BLaER1 treated with 17β-estradiol and CSF1 and Interleukin-3, amounts not matched to agents 10 nM and 100 nM (cell line): ENCODE results near the gene C2orf78.
"Not testable (repeated sequence)": the region's sequence is repeated elsewhere in the genome, so short reads cannot be mapped to it uniquely, and the experiment has no call there.

Experiments
- H3K27ac ChIP-seq, 11 experiments: shearing (Covaris generic); formaldehyde crosslinking; 2 replicates each; pipeline ENCODE4 v1.8.1; 2022
- H3K27me3 ChIP-seq, 11 experiments: shearing (Covaris generic); formaldehyde crosslinking; 2 replicates each; pipeline ENCODE4 v1.8.1; 2022
- H3K36me3 ChIP-seq, 11 experiments: shearing (Covaris generic); formaldehyde crosslinking; 2 replicates each; pipeline ENCODE4 v1.8.1; 2022
- H3K4me1 ChIP-seq, 10 experiments: shearing (Covaris generic); formaldehyde crosslinking; 2 replicates each; pipeline ENCODE4 v1.8.1; 2022
- H3K4me2 ChIP-seq, 11 experiments: shearing (Covaris generic); formaldehyde crosslinking; 2 replicates each; pipeline ENCODE4 v1.8.1; 2022
- H3K4me3 ChIP-seq, 10 experiments: shearing (Covaris generic); formaldehyde crosslinking; 2 replicates each; pipeline ENCODE4 v1.8.1; 2022
- H3K9ac ChIP-seq, 11 experiments: shearing (Covaris generic); formaldehyde crosslinking; 2 replicates each; pipeline ENCODE4 v1.8.1; 2022
- H3K9me3 ChIP-seq, 11 experiments: shearing (Covaris generic); formaldehyde crosslinking; replicated peaks in 1 of 11; 2 replicates each; pipeline ENCODE4 v1.8.1; 2022
- H4K20me1 ChIP-seq, 11 experiments: shearing (Covaris generic); formaldehyde crosslinking; 2 replicates each; pipeline ENCODE4 v1.8.1; 2022
- Cebpa-rat ChIP-seq, 11 experiments: shearing (Covaris generic); IDR thresholded peaks; 2 replicates each; pipeline ENCODE4 v1.8.1; 2022

C2orf78 gene

GRCh38 chr2:73749314-73749713 is 34.7 kb upstream of the C2orf78 start:
- Histone ChIP-seq H3K27ac (no peak overlapping the region), H3K27me3 (no peaks in the 10 kb centered on the region), H3K4me3 (no peak overlapping the region), H3K9ac (no peak overlapping the region), H4K20me1 (peaks cover 0 to 8% (median 0%) of the 10 kb centered on the region in 11 experiments; a peak in 1 of 22 replicates), H3K9me3 (peaks cover under 1 to 23% (median 9%) of the 10 kb centered on the region in 11 experiments; a peak in 19 of 22 replicates), H3K36me3 (peaks cover 61 to 97% (median 80%) of the 10 kb centered on the region in 11 experiments), H3K4me2 (no peak overlapping the region), H3K4me1 (0 out of 20 replicates have a peak, but pooled peaks cover 0 to 4% (median 0%) of the 10 kb centered on the region in 10 experiments)
- TF ChIP-seq Cebpa-rat (IDR thresholded peaks at IDR 0.05) = no peak

GRCh38 chr2:73754332-73754731 is 29.7 kb upstream of the C2orf78 start:
- peaks cover 84 to 97% (median 92%) of the 10 kb centered on the region in 11 experiments for H3K36me3 ChIP-seq

GRCh38 chr2:73759285-73759764 is 24.7 kb upstream of the C2orf78 start:
- Histone ChIP-seq H3K27me3 (no peaks in the 10 kb centered on the region), H3K9ac (no peak overlapping the region), H3K4me2 (no peak overlapping the region), H3K27ac (no peak overlapping the region), H3K36me3 (peaks cover 97 to 100% (median 99%) of the 10 kb centered on the region in 11 experiments), H4K20me1 (peaks cover 0 to 10% (median 0%) of the 10 kb centered on the region in 11 experiments; a peak in 2 of 22 replicates), H3K4me3 (no peak overlapping the region), H3K9me3 (peaks cover 16 to 24% (median 23%) of the 10 kb centered on the region in 11 experiments), H3K4me1 (no peaks in the 10 kb centered on the region)
- TF ChIP-seq Cebpa-rat (IDR thresholded peaks at IDR 0.05) = no peak

More at GRCh38 chr2:73754332-73754731, 29.7 kb upstream of the C2orf78 start:
- H3K27me3 ChIP-seq, H3K9ac ChIP-seq, H3K4me1 ChIP-seq, H3K4me2 ChIP-seq, H3K27ac ChIP-seq, H4K20me1 ChIP-seq, H3K4me3 ChIP-seq: not testable (repeated sequence)
- H3K9me3 ChIP-seq = peaks cover 21 to 29% (median 28%) of the 10 kb centered on the region in 11 experiments

GRCh38 chr2:73759904-73760303 is 24.1 kb upstream of the C2orf78 start:
- Histone ChIP-seq H3K4me3 (no peak overlapping the region), H3K36me3 (peaks cover 97 to 100% (median 100%) of the 10 kb centered on the region in 11 experiments), H4K20me1 (peaks cover 0 to 14% (median 0%) of the 10 kb centered on the region in 11 experiments; a peak in 2 of 22 replicates), H3K4me1 (no peaks in the 10 kb centered on the region), H3K9me3 (peaks cover 11 to 18% (median 17%) of the 10 kb centered on the region in 11 experiments), H3K27me3 (no peaks in the 10 kb centered on the region), H3K9ac (no peak overlapping the region), H3K4me2 (no peak overlapping the region), H3K27ac (no peak overlapping the region)
- no peak for TF ChIP-seq Cebpa-rat (IDR thresholded peaks at IDR 0.05)

GRCh38 chr2:73762571-73762970 is 21.4 kb upstream of the C2orf78 start:
- Histone ChIP-seq H3K4me3 (no peak overlapping the region), H3K9ac (no peak overlapping the region), H3K9me3 (no peaks in the 10 kb centered on the region), H3K4me1 (no peaks in the 10 kb centered on the region), H3K27ac (no peak overlapping the region), H3K4me2 (no peak overlapping the region), H3K36me3 (peaks cover 95 to 100% (median 100%) of the 10 kb centered on the region in 11 experiments), H3K27me3 (no peaks in the 10 kb centered on the region), H4K20me1 (peaks cover 0 to 15% (median under 1%) of the 10 kb centered on the region in 11 experiments; a peak in 8 of 22 replicates)
- TF ChIP-seq Cebpa-rat (IDR thresholded peaks at IDR 0.05) = no peak

- H3K36me3 ChIP-seq = peaks cover 94 to 100% (median 100%) of the 10 kb centered on the region in 11 experiments
- H3K4me2 ChIP-seq = no peak overlapping the region
- TF ChIP-seq Cebpa-rat (IDR thresholded peaks at IDR 0.05) = no peak
- no peak overlapping the region for H3K9ac ChIP-seq
- H4K20me1 ChIP-seq = peaks cover 0 to 30% (median 8%) of the 10 kb centered on the region in 11 experiments; a peak in 8 of 22 replicates
- H3K4me1 ChIP-seq = no peaks in the 10 kb centered on the region
- H3K4me3 ChIP-seq = no peak overlapping the region
- no peak overlapping the region for H3K27ac ChIP-seq
- no peaks in the 10 kb centered on the region for H3K9me3 ChIP-seq
- H3K27me3 ChIP-seq = no peaks in the 10 kb centered on the region
Observed at GRCh38 chr2:73764945-73765344, 19.0 kb upstream of the C2orf78 start.

GRCh38 chr2:73766349-73766748 is 17.6 kb upstream of the C2orf78 start:
- no peaks in the 10 kb centered on the region for H3K4me1 ChIP-seq
- no peak overlapping the region for H3K4me2 ChIP-seq
- H3K9me3 ChIP-seq = no peaks in the 10 kb centered on the region
- H3K36me3 ChIP-seq = peaks cover 94 to 100% (median 99%) of the 10 kb centered on the region in 11 experiments
- H3K9ac ChIP-seq = no peak overlapping the region
- TF ChIP-seq Cebpa-rat (IDR thresholded peaks at IDR 0.05) = no peak
- H3K27me3 ChIP-seq = no peaks in the 10 kb centered on the region
- H3K27ac ChIP-seq = no peak overlapping the region
- no peak overlapping the region for H3K4me3 ChIP-seq
- peaks cover 0 to 41% (median 8%) of the 10 kb centered on the region in 11 experiments; a peak in 8 of 22 replicates for H4K20me1 ChIP-seq

- Histone ChIP-seq H3K27ac (no peak overlapping the region), H3K36me3 (peaks cover 92 to 100% (median 99%) of the 10 kb centered on the region in 11 experiments), H3K27me3 (no peaks in the 10 kb centered on the region), H3K9ac (no peak overlapping the region), H4K20me1 (peaks cover 0 to 42% (median 5%) of the 10 kb centered on the region in 11 experiments; a peak in 8 of 22 replicates), H3K4me2 (no peak overlapping the region), H3K4me1 (no peaks in the 10 kb centered on the region), H3K4me3 (no peak overlapping the region), H3K9me3 (no peaks in the 10 kb centered on the region)
- TF ChIP-seq Cebpa-rat (IDR thresholded peaks at IDR 0.05) = no peak
Observed at GRCh38 chr2:73766994-73767393, 17.0 kb upstream of the C2orf78 start.

- H3K9me3 ChIP-seq = no peaks in the 10 kb centered on the region
- peaks cover 93 to 100% (median 98%) of the 10 kb centered on the region in 11 experiments for H3K36me3 ChIP-seq
Observed at GRCh38 chr2:73770725-73771124, 13.3 kb upstream of the C2orf78 start.

GRCh38 chr2:73772819-73773218 is 11.2 kb upstream of the C2orf78 start:
- no peak overlapping the region for H3K27ac ChIP-seq
- no peaks in the 10 kb centered on the region for H3K27me3 ChIP-seq
- no peak overlapping the region for H3K4me3 ChIP-seq
- no peak overlapping the region for H3K4me2 ChIP-seq
- H3K36me3 ChIP-seq = peaks cover 90 to 100% (median 97%) of the 10 kb centered on the region in 11 experiments
- H3K9me3 ChIP-seq = no peaks in the 10 kb centered on the region
- TF ChIP-seq Cebpa-rat (IDR thresholded peaks at IDR 0.05) = no peak
- H4K20me1 ChIP-seq = peaks cover 0 to 52% (median 4%) of the 10 kb centered on the region in 11 experiments; a peak in 9 of 22 replicates
- no peak overlapping the region for H3K9ac ChIP-seq
- H3K4me1 ChIP-seq = peaks cover 0 to 14% (median 3%) of the 10 kb centered on the region in 10 experiments; a peak in 8 of 20 replicates

More at GRCh38 chr2:73770725-73771124, 13.3 kb upstream of the C2orf78 start:
- no peaks in the 10 kb centered on the region for H3K27me3 ChIP-seq
- H3K9ac ChIP-seq = no peak overlapping the region
- no peak for TF ChIP-seq Cebpa-rat (IDR thresholded peaks at IDR 0.05)
- H3K4me1 ChIP-seq = no peaks in the 10 kb centered on the region
- no peak overlapping the region for H3K4me3 ChIP-seq
- no peak overlapping the region for H3K27ac ChIP-seq
- H4K20me1 ChIP-seq = peaks cover 0 to 61% (median 4%) of the 10 kb centered on the region in 11 experiments; a peak in 8 of 22 replicates
- H3K4me2 ChIP-seq = no peak overlapping the region
